ENCODE measurements around the gene SYNE2.

Gene SYNE2

GRCh38 chr14:63909984-63910383, 57.2 kb downstream of the SYNE2 start:
- DNase-seq (ENCODE audit: low read depth), result no peak

GRCh38 chr14:63910583-63911363, 58.0 kb downstream of the SYNE2 start:
- DNase-seq (ENCODE audit: low read depth), result no peak

- DNase-seq (ENCODE audit: low read depth), result no peak
These were observed 58.6 kb downstream of the SYNE2 start for GRCh38 chr14:63911404-63911803.

GRCh38 chr14:63912286-63912685, 59.5 kb downstream of the SYNE2 start:
- DNase-seq (ENCODE audit: low read depth), result no peak

GRCh38 chr14:63918411-63918810, 65.6 kb downstream of the SYNE2 start:
- DNase-seq (ENCODE audit: low read depth), result no peak

GRCh38 chr14:63922696-63923421, 70.1 kb downstream of the SYNE2 start:
- DNase-seq (ENCODE audit: low read depth), result no peak

GRCh38 chr14:63923422-63923752, 70.6 kb downstream of the SYNE2 start:
- DNase-seq (ENCODE audit: low read depth), result no peak

GRCh38 chr14:63924375-63924774, 71.6 kb downstream of the SYNE2 start:
- no peak for DNase-seq (ENCODE audit: low read depth)

- DNase-seq (ENCODE audit: low read depth), result no peak
These were observed 73.8 kb downstream of the SYNE2 start for GRCh38 chr14:63926641-63927040.

GRCh38 chr14:63928744-63929174, 76.0 kb downstream of the SYNE2 start:
- DNase-seq (ENCODE audit: low read depth), result no peak

GRCh38 chr14:63933110-63933509, 80.3 kb downstream of the SYNE2 start:
- DNase-seq (ENCODE audit: low read depth), result no peak

GRCh38 chr14:63933711-63934110, 80.9 kb downstream of the SYNE2 start:
- no peak for DNase-seq (ENCODE audit: low read depth)

- no peak for DNase-seq (ENCODE audit: low read depth)
These were observed 85.6 kb downstream of the SYNE2 start for GRCh38 chr14:63938198-63939005.

GRCh38 chr14:63939006-63939270, 86.1 kb downstream of the SYNE2 start:
- no peak for DNase-seq (ENCODE audit: low read depth)

GRCh38 chr14:63940387-63940786, 87.6 kb downstream of the SYNE2 start:
- no peak for DNase-seq (ENCODE audit: low read depth)

GRCh38 chr14:63941023-63941422, 88.2 kb downstream of the SYNE2 start:
- no peak for DNase-seq (ENCODE audit: low read depth)

- DNase-seq (ENCODE audit: low read depth), result no peak
These were observed 96.9 kb downstream of the SYNE2 start for GRCh38 chr14:63949696-63950095.

GRCh38 chr14:63951021-63951420, 98.2 kb downstream of the SYNE2 start:
- DNase-seq (ENCODE audit: low read depth), result no peak

- DNase-seq (ENCODE audit: low read depth), result no peak
These were observed 98.6 kb downstream of the SYNE2 start for GRCh38 chr14:63951429-63951828.

- no peak for DNase-seq (ENCODE audit: low read depth)
These were observed 99.5 kb downstream of the SYNE2 start for GRCh38 chr14:63952053-63952932.

GRCh38 chr14:63952933-63953437, 100.2 kb downstream of the SYNE2 start:
- no peak for DNase-seq (ENCODE audit: low read depth)

- no peak for DNase-seq (ENCODE audit: low read depth)
These were observed 103.5 kb downstream of the SYNE2 start for GRCh38 chr14:63956326-63956725.
